ENCODE measurements around the gene RS1.

RS1 gene

DNA sequence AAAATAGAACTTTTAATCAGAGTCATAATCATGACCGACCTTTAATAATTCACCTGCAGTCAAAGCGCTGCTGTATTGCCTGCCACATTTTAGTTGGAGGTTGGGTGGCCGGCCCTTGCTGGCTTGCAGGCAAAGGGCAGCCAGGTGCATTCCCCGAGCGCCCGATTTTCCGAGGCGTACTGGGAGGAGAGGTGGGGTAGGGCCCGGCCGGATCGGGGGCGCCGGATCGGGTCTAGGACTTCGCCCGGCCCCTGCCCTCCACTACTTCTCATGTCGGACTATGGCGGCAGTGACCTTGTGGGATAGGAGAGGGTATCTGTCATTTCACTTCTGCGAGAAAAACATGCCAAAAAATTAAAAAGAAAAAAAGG is 2.5 kb upstream of the RS1 start:
- in situ Hi-C loops (cut with MboI; ENCODE audit: low sequenced_read_pairs), result no loop called here

DNA sequence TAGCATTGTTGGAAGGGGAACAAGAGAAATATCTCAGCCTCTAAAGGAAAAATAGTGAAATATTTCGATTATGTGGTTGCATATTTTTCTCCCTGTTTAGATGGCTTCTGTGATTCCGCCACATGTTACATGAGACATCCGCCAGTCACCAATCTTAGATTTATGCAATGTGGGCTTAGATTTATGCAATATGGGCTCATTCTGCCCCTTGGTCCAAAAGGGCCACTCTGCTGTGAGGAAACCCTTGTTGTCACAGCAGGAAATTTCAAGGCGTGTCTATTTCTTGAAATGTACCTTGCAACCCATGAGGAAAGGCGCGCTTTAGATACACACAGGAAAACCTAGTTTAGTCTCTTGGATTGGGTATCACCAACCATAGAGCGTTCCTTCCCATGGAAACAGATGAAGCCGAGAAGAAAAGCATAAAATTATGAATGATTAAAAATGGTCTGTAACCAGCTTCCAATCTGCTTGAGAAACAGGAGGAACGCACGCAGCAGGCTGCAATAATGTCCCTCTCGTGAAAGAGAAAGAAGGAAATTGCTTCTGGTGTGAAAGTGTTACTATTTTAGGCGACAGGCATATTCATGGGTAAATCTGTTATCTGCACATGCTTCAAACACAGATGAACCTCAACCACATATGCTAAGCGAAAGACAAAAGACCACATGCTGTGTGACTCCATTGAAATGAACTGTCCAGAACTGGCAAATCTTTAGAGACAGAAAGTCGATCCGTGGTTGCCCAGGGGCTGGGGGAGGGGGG is 3.7 kb downstream of the RS1 start:
- in situ Hi-C loops (cut with MboI; ENCODE audit: low sequenced_read_pairs), result no loop called here

DNA sequence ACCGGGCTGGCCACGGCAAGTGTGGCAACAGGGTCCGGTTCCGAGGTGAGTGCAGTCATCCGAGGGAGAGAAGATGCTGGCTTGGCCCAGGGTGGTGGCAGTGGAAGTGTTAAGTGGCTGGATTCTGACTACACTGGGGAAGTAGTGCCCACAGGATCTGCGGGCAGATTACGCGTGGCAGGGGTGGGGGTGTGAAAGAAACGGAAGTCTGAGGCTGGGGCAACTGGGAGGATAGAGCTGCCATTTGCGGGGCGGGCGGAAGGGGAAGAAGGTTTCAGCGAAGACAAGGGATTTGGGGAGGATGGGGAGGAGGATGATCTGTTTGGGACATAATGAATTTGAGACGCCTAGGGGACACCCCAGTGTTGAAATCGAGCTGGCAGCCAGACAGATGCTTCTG is 5.3 kb downstream of the RS1 start:
- in situ Hi-C loops (cut with MboI; ENCODE audit: low sequenced_read_pairs), result no loop called here

DNA sequence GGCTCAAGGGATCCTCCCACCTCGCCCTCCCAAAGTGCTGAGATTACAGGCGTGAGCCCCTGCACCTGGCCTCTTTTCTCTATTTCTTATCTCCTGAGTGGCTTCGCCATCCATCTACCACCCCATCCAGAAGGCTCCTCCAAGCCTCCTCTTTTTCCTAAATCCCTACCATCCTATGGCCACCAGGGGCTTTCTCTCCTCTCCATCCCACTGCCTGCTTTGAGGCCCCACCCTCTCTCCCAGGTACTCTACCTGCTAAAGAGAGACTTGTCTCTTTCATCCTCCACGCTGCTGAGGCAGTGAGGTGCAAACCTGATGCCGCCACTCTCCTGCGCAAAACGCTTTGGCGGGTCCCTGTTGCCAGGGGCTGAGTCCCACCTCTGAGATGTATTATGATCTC is 7.0 kb downstream of the RS1 start:
- in situ Hi-C loops (cut with MboI; ENCODE audit: low sequenced_read_pairs), result no loop called here

DNA sequence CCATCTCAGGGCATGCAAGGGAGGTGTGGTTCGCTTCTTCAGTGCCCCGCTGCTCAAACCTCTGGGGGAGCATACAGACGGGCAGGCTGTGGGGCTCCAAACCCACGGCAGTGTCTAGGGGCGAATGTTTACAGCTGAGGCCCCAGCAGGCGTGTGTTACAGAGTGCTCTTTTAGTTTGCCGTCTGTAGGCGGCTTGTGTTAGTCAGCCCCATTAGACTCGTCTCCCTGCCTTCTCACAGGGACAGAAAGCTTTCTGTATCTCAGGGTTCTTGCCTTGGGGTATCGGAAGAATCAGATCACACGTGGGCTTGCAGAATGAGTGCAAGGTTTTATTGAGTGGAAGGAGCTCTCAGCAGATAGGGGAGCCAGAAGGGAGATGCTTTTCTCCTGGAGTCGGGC is 10.6 kb downstream of the RS1 start:
- in situ Hi-C loops (cut with MboI; ENCODE audit: low sequenced_read_pairs), result no loop called here

DNA sequence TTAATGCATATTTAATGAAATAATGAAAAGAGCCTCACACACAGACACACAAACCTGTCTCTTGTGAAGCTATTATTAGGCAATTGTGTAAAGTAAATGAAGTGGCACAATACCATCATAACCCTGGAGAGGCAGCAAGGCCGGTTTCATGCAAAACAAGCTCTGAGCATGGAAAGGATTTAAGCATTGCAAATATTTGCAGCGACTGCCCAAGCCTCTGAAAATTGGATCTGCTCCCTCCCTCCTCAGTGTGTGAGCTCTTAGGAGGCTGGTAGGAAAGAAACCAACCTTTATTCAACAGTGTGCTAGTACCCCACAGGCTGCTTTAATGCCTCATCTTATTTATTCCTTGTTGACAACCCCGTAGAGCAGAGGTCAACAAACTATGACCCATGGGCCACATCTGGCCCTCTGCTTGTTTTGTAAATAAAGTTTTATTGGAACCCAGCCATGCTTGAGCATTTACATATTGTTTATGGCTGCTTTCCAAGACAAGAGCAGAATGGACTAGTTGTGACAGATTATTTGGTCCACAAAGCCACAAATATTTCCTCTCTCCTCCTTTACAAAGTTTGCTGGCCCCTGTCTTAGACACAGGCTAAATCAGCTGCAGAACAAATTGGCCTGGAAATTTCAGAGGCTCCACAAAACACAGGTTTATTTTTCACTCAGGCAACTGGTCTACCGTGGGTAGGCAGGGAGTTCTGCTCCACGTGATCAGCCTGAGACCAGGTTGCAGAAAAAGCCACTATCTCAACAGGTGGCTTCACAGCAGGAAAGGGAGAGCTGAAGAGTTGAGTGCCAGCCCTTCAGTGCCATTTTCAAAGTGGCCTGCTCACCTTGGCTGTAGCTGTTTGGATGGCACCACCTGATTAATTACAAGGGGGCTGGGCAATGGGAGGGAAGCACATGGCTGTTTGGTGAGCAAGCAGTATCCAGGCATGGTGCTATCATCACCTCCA is 16.8 kb downstream of the RS1 start:
- in situ Hi-C loops (cut with MboI; ENCODE audit: low sequenced_read_pairs), result no loop called here

DNA sequence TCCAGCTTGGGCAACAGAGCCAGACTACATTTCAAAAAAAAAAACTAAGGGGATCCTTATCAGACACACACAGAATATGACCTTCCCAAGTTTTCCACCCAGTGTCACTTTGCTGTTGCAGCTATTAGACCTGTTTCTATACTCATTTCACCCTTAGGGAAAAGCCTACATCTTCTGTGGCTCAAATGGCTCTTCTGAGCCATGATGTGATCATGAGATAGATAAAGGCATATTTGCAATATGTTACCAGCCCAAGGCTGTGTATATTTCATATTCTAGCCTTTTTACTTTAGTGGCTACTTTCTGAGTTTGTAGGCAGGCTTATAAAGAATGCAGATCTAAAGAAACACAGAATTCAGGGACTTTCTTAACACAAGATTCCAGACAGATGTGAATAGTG is 19.3 kb downstream of the RS1 start:
- in situ Hi-C loops (cut with MboI; ENCODE audit: low sequenced_read_pairs), result no loop called here

DNA sequence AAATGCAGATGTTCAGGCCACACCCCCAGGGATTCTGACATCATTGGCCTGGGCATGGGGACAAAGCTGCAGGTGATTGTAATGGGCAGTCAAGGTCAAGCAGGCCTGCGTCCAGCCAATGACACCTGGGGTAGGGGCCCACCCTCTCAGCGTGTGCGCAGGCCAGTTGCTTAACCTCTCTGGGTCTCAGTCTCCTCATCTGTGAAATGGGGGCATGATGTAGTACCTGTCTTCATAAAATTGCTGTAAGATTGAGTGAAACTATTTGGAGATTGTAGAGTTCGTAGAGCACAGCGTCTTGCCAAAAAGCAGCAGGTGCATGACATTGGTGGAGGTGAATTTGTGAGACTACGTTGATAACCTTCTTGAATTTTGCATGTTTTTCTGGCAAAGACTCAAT is 21.2 kb downstream of the RS1 start:
- in situ Hi-C loops (cut with MboI; ENCODE audit: low sequenced_read_pairs), result no loop called here

DNA sequence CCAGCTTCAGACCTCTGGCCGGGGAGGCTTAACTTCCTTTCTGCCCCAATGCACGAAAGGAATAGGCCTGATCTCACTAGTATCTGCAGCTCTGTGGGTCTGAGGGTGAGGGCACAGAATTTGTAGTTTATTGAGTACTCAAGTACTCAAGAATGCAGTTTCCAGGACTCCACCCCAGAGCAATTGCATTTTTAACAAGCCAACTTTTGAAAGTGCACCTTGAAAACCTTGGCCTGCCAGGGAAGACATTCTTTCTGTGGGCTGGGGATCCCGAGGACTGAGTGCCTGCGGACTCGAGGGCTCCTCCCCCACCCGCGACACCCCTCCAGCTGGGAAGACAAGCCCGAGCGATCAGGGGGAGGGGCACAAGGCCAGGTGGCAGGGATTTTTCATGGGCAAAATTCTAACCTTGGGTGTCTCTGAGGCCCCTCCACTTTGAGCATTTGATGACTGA is 22.4 kb downstream of the RS1 start:
- in situ Hi-C loops (cut with MboI; ENCODE audit: low sequenced_read_pairs), result no loop called here

DNA sequence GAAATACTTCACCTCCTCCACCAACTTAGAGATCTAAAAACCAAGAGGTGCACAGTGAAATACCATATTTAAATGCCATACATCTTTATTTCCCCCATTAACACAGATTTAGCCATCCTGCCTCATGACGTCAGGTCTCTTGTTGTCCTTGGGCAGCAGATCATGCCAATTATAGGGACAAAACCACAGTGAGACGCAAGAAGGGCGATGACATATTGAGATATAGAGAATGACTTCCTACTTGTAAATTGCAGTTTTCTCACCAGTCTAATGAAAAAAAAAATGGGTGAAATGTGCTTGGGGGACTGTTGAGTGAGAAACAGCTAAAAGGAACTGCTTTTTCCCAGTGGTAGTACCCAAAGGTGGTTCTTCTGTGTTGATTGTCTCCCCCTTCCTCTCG is 24.3 kb downstream of the RS1 start:
- in situ Hi-C loops (cut with MboI; ENCODE audit: low sequenced_read_pairs), result no loop called here

DNA sequence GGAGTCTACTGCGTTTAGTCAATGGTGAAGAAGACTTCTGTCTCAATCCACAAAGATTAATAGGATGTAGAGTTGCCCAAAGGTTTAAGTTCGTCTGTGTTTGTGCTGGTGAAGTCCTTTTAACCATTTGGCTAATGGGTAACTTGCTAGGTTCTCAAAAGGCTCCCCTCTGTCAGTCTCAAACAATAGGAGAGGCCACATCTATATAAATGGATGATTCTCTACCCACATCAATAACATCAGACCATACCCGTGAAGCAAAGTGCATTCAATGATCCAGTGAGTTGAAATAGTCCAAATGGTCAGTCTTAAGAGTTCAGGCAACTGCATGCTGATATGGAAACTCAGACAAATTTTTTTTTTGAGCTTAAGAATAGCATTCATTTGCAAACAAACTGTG is 28.1 kb downstream of the RS1 start:
- in situ Hi-C loops (cut with MboI; ENCODE audit: low sequenced_read_pairs), result no loop called here

DNA sequence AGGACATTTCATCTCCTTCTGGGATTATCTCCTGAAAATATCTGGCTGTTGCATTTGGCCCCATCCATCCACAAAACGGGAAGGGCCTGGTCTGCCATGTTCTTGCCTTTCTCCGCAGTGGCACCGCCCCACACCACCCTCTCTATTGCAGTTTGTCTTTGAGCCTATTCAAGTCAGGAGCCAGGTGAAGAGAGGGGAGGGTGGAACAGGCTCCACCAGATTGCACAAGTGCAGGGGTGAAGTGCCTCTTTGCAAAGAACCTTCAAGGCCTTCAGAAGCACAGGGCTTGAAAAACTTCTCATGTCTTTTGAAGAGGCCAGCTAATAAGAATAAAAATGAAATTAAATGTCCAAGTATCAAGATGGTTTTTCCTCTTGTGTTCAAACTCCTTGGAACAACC is 28.7 kb downstream of the RS1 start:
- in situ Hi-C loops (cut with MboI; ENCODE audit: low sequenced_read_pairs), result no loop called here

DNA sequence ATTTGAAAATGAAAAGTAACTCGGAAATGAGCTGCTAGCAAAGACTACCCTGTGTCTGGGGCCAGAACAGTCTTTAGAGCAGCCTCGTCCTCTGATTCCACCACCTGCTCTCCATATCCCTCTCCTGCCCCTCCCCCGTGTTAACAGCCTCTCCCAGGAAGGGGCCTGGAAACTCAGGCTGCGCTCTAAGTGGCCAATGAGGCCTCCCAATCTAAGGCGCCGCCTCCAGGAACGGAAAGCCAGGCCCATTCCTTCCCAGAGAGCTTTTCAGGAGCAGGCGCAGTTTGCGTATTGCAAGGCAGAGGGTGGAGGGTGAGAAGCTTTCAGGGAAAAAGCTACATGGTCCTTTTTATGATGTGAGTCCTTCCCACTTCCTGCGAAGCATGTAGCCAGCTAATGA is 31.2 kb downstream of the RS1 start:
- in situ Hi-C loops (cut with MboI; ENCODE audit: low sequenced_read_pairs), result no loop called here

DNA sequence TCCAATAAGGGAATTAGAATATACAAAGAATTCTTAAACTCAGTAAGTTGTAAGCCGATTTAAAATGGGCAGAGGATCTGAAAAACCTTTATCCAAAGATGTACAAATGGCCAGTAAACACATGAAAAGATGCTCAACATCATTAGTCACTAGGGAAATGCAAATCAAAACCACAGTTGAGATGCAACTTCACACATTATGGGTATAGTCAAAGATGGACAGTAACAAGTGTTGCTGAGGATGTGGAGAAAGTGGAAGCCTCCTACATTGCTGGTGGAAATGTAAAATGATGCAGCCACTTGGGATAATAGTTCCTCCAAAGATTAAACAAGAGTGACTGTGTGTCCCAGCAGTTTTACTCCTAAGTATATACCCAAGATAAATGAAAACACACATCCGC is 32.6 kb downstream of the RS1 start:
- in situ Hi-C loops (cut with MboI; ENCODE audit: low sequenced_read_pairs), result no loop called here

DNA sequence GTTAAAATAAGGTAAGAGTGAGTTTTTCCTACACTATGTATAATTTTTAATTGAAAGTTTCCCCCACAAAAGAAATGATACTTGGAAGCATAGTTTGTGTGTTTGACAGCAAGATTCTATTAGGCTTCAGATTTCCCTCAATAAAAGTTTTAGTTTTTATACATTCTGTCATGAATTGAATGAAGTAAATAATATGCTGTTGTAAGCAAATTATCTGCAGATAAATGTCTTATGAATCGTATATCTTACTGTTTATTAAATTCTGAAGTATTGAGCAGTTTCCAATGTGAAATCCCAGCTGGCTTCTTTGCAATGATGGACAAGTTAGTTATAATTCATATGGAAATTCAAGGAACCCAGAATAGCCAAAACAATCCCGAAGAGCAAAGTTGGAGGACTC is 33.5 kb downstream of the RS1 start:
- in situ Hi-C loops (cut with MboI; ENCODE audit: low sequenced_read_pairs), result no loop called here

DNA sequence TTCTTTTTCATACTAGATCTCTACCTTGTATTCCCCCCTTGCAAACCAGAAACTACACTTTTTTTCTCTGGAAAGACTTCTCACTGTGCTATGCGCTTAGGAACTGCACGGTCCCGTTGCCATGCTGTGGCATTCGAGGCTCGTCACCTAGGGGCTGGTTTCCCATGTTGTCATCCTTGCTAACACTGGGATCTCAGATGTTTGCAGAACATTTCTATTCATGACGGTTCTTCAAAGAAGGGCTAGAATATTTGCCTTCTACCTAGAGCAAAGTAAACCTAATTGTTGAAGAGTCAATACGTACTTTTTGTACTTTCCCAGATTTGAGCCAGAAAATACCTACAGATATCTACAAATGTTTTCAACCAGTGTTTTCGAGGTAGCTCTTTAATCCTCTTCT is 41.0 kb downstream of the RS1 start:
- in situ Hi-C loops (cut with MboI; ENCODE audit: low sequenced_read_pairs), result no loop called here

DNA sequence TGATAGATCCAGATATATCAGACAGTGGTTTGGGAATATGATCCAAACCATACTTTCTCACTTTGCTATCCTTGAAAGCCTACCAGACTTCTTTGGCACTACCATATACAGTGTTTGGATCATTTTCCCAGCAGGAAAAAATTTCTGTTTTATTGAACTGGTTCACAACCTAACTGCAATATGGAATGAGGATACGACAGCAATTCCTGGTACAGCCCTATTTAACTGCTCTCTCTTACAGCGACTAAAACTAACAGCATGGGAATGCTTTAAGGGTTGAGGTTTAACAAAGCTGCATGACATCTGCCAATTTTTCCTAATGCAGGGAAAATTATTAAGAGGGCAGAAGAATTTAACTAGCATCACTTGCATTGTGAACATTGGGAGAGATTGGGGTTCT is 47.3 kb downstream of the RS1 start:
- in situ Hi-C loops (cut with MboI; ENCODE audit: low sequenced_read_pairs), result no loop called here

DNA sequence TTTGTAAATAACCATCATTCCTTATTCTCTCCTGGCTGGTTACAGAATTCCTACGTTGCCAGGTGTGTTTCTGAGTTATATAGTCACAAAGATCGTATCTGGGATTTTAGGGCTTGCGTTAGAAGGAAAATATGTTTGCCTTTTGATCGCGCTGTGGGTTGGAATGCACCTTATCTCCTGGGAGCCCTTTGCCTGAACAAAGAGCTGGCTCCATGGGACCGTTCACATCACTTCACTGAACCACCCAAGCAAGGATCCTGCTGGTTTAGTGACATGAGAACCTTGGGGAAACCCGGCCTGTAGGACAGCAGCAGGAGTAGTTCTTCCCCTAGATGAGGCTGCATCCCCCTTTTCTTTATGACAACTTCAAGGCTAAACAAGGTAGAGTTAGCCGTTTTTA is 51.6 kb downstream of the RS1 start:
- in situ Hi-C loops (cut with MboI; ENCODE audit: low sequenced_read_pairs), result no loop called here

DNA sequence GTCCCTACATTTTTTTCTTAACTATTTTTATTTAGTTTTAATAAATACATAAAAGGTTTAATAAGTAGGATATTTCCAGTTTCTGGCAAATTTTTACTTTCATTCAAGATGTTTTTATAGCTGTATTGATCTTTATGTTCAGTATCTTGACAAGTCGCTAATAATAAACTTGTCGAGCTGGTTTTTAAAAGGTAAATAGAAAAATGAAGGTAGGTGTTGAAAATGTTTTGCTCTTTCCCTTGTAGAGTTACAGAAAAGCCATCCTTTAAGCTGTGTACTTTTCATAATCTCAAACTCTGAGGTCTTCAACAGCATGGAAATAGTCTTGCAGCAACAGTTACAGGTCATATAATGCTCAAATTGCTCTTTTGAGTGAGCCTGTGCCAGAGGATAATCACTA is 52.6 kb downstream of the RS1 start:
- in situ Hi-C loops (cut with MboI; ENCODE audit: low sequenced_read_pairs), result no loop called here

DNA sequence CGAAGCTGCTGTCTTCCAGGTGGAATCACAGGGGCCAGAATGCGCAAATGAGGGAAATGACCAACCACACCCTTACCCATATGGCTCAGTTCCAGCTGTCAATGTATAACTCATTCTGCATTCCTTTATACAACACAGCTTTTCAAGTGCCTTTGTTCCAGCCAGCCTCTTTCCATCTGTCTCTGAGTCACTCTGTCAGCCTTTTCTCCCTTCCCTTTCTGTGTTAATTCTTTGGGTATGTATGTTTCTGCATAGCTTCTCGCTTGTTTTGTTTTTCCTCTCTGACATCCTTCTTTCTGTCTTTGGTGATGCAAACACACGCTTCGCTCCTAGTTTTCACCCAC is 54.5 kb downstream of the RS1 start:
- in situ Hi-C loops (cut with MboI; ENCODE audit: low sequenced_read_pairs), result no loop called here

DNA sequence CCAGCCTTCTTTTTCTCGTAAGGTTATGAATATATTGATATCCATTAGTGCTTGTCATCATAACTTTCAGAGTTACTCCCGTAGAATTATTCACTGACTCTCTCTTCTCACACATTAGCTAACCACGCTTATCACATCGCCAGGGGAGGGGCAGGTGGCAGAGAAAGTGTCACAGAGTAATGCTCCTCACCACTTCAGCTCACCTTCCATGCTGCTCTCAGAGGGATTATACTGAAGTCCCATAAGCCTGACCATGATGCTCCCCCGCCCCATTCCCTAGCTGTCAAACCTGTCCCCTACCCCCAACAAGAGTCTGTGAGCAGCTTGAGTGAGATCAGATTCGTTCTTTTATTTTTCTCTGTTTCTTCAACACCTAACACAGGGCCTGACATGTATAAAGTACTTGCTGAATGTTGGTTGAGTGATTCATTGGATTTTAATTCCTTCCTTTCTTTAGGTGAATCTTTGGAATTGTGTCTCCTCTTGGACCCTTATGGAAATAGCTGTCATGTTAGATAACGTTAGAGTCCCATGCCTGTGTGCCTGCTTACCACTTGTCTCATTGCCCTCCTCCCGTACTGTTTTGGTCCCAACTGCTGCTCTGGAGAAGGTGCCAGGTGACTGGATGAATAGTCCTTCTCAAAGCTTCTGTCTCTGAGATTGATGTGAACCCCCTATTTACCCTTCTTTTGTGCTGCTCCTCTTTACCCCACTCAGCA is 55.1 kb downstream of the RS1 start:
- in situ Hi-C loops (cut with MboI; ENCODE audit: low sequenced_read_pairs), result no loop called here

Data from hTERT RPE-1 (cell line).